ENCODE measurements around the gene MS4A6E.

MS4A6E gene

GRCh38 chr11:60371386-60371785, 44.3 kb downstream of the MS4A6E start:
- in situ Hi-C loops (cut with MboI; ENCODE audit: low sequenced_read_pairs) = no loop called here

- in situ Hi-C loops (cut with MboI; ENCODE audit: low sequenced_read_pairs) = no loop called here
These were observed 44.8 kb downstream of the MS4A6E start for GRCh38 chr11:60371854-60372253.

GRCh38 chr11:60372767-60373166, 45.7 kb downstream of the MS4A6E start:
- in situ Hi-C loops (cut with MboI; ENCODE audit: low sequenced_read_pairs) = no loop called here

GRCh38 chr11:60375316-60375715, 48.3 kb downstream of the MS4A6E start:
- in situ Hi-C loops (cut with MboI; ENCODE audit: low sequenced_read_pairs) = no loop called here

- in situ Hi-C loops (cut with MboI; ENCODE audit: low sequenced_read_pairs) = no loop called here
These were observed 49.5 kb downstream of the MS4A6E start for GRCh38 chr11:60376601-60377000.

GRCh38 chr11:60377401-60378136, 50.5 kb downstream of the MS4A6E start:
- in situ Hi-C loops (cut with MboI; ENCODE audit: low sequenced_read_pairs) = no loop called here

- in situ Hi-C loops (cut with MboI; ENCODE audit: low sequenced_read_pairs) = no loop called here
These were observed 51.3 kb downstream of the MS4A6E start, which contains the start of gene MS4A7 for GRCh38 chr11:60378354-60378753. MS4A7 (plus strand) TSS chr11:60378532; CDS start chr11:60383142, 4,610 bp downstream.

- in situ Hi-C loops (cut with MboI; ENCODE audit: low sequenced_read_pairs) = no loop called here
These were observed 62.3 kb downstream of the MS4A6E start for GRCh38 chr11:60389279-60389910.

GRCh38 chr11:60390419-60390818, 63.4 kb downstream of the MS4A6E start:
- in situ Hi-C loops (cut with MboI; ENCODE audit: low sequenced_read_pairs) = no loop called here

All from HL-60/S4 (cell line).